CD4-positive, alpha-beta memory T cell (primary cell): ENCODE measurements around the gene TPP2. TPM values are rescaled to one million over a fixed set of nuclear protein-coding genes. Genes with fewer than 3 reads are reported as not detected.

Experiments used
- CTCF ChIA-PET: fragments of 350-600 bp; sonication (Branson Sonifier 250); formaldehyde crosslinking; loops from one replicate; lab custom pipeline; 2021; ENCODE audit warnings: inconsistent platforms; ENCODE audit not compliant: partially characterized antibody; lab: Charles Lee
- POLR2A ChIA-PET: fragments of 350-600 bp; sonication (Branson Sonifier 250); formaldehyde crosslinking; loops from one replicate; lab custom pipeline; 2021; ENCODE audit not compliant: partially characterized antibody; lab: Charles Lee
- DNase-seq, 5 donors: peaks; one replicate each; pipeline versions ENCODE4 v3.0.0 to v3.0.0-alpha.2; 2020 to 2022; ENCODE audit warnings: mixed read lengths in 1 of 5
- H3K27ac ChIP-seq: one replicate; pipeline ENCODE4 v1.7.0; 2013; ENCODE audit warnings: low read depth, low read length
- H3K27me3 ChIP-seq: 2 replicates; pipeline ENCODE4 v1.7.0; 2013; ENCODE audit warnings: mild to moderate bottlenecking, low read length, moderate library complexity; ENCODE audit not compliant: insufficient read depth
- H3K36me3 ChIP-seq: 2 replicates; pipeline ENCODE4 v1.7.0; 2013; ENCODE audit warnings: mild to moderate bottlenecking, low read length, moderate library complexity; ENCODE audit not compliant: insufficient read depth
- H3K4me1 ChIP-seq: 2 replicates; pipeline ENCODE4 v1.7.0; 2013; ENCODE audit warnings: mild to moderate bottlenecking, low read length, moderate library complexity; ENCODE audit not compliant: insufficient read depth
- H3K4me3 ChIP-seq, 2 donors: one replicate each; pipeline ENCODE4 v1.7.0; 2013; ENCODE audit warnings: low read length in 2 of 2, mild to moderate bottlenecking in 1 of 2
- H3K9me3 ChIP-seq, 2 donors: one replicate each; pipeline ENCODE4 v1.7.0; 2013; ENCODE audit warnings: low read length in 2 of 2, control low read depth in 1 of 2; ENCODE audit not compliant: control insufficient read depth in 1 of 2
- H3K27ac Mint-ChIP-seq, 7 donors: one replicate each; pipeline ENCODE4 v1.8.0; 2020 to 2021; ENCODE audit warnings: mixed read lengths in 7 of 7, mild to moderate bottlenecking in 6 of 7, inconsistent platforms in 3 of 7, moderate library complexity in 3 of 7
- H3K27me3 Mint-ChIP-seq, 2 donors: one replicate each; pipeline ENCODE4 v1.8.0; 2020 to 2021; ENCODE audit warnings: mixed read lengths in 2 of 2
- H3K36me3 Mint-ChIP-seq, 2 donors: one replicate each; pipeline ENCODE4 v1.8.0; 2020 to 2021; ENCODE audit warnings: mixed read lengths in 2 of 2, inconsistent platforms in 1 of 2, mild to moderate bottlenecking in 1 of 2
- H3K4me1 Mint-ChIP-seq, 4 donors: one replicate each; pipeline ENCODE4 v1.8.0; 2020 to 2021; ENCODE audit warnings: mixed read lengths in 4 of 4, mild to moderate bottlenecking in 1 of 4
- H3K4me3 Mint-ChIP-seq, 8 donors: one replicate each; pipeline ENCODE4 v1.8.0; 2020 to 2021; ENCODE audit warnings: mixed read lengths in 8 of 8, mild to moderate bottlenecking in 7 of 8, moderate library complexity in 6 of 8, inconsistent platforms in 3 of 8
- H3K9me3 Mint-ChIP-seq, 8 donors: one replicate each; pipeline ENCODE4 v1.8.0; 2020 to 2021; ENCODE audit warnings: mixed read lengths in 8 of 8, mild to moderate bottlenecking in 5 of 8, inconsistent platforms in 3 of 8, moderate library complexity in 1 of 8
- intact Hi-C: fragments of 100-400 bp; cut with micrococcal nuclease; formaldehyde crosslinking; loops from one replicate; pipeline ENCODE4 v1.15.1; 2023
- polyA plus RNA-seq, 2 donors: library from polyadenylated mRNA; unstranded; fragments of 300-500 nt; fragmentation: Illumina TruSeq; gene quantifications; one replicate each; pipeline ENCODE4 v1.2.3, GENCODE V29; 2021
- total RNA-seq, 2 experiments: library from RNA; stranded (reverse); gene quantifications; one replicate each; pipeline ENCODE4 v1.2.3, GENCODE V29; 2021

The TPP2 gene
- total and polyA plus RNA-seq, 4 experiments from 2014 or later: 42.8 to 117 (median 87.2) TPM

- Mint-ChIP-seq H3K27ac (no peak overlapping the region), H3K4me1 (no peaks in the 10 kb centered on the region)
- POLR2A ChIA-PET: no interaction called here
These were observed 125.0 kb downstream of the TPP2 start for GRCh38 chr13:102721800-102722231.

GRCh38 chr13:102724923-102725322, 128.1 kb downstream of the TPP2 start:
- H3K27ac Mint-ChIP-seq: no peak overlapping the region
- H3K36me3 Mint-ChIP-seq: no peaks in the 10 kb centered on the region
- no peaks in the 10 kb centered on the region for H3K4me1 ChIP-seq
- no peak overlapping the region for H3K27ac ChIP-seq
- H3K27me3 ChIP-seq: no peaks in the 10 kb centered on the region
- H3K4me1 Mint-ChIP-seq: peaks cover 0 to 3% (median under 1%) of the 10 kb centered on the region in 4 donors
- DNase-seq: peak in 1 of 5 donors; percentile 2
- peaks cover 5 to 13% of the 10 kb centered on the region in 2 donors for H3K27me3 Mint-ChIP-seq
- H3K9me3 Mint-ChIP-seq: peaks cover 0 to 3% (median 0%) of the 10 kb centered on the region in 8 donors
- ChIA-PET CTCF (interaction anchor here (0.7 to 2.6 kb wide), 7 partner anchors 34 to 145 kb away, joined by 3 to 15 read pairs (median 5); no protein-coding TSS in a partner anchor), POLR2A (interaction anchor here (1.5 kb wide), 1 partner anchor 133 kb away, joined by 4 read pairs; no protein-coding TSS in a partner anchor)
- intact Hi-C loops: no loop called here
- H3K36me3 ChIP-seq: no peaks in the 10 kb centered on the region
- H3K4me3 ChIP-seq: no peak overlapping the region
- H3K9me3 ChIP-seq: no peaks in the 10 kb centered on the region
- H3K4me3 Mint-ChIP-seq: no peak overlapping the region

More at GRCh38 chr13:102721800-102722231, 125.0 kb downstream of the TPP2 start:
- peaks cover 5 to 13% of the 10 kb centered on the region in 2 donors for H3K27me3 Mint-ChIP-seq
- H3K36me3 Mint-ChIP-seq: no peaks in the 10 kb centered on the region
- intact Hi-C loops: no loop called here
- H3K9me3 Mint-ChIP-seq: peaks cover 0 to 3% (median 0%) of the 10 kb centered on the region in 8 donors
- Histone ChIP-seq H3K4me3 (no peak overlapping the region), H3K9me3 (no peaks in the 10 kb centered on the region), H3K27me3 (no peaks in the 10 kb centered on the region), H3K4me1 (no peaks in the 10 kb centered on the region), H3K36me3 (no peaks in the 10 kb centered on the region), H3K27ac (no peak overlapping the region)
- no peak overlapping the region for H3K4me3 Mint-ChIP-seq
- CTCF ChIA-PET: interaction anchor here (1.8 kb wide), 1 partner anchor 130 kb away, joined by 5 read pairs; no protein-coding TSS in a partner anchor
- DNase-seq: no peak

GRCh38 chr13:102726430-102726829, 129.6 kb downstream of the TPP2 start:
- Mint-ChIP-seq H3K27me3 (peaks cover 7 to 13% of the 10 kb centered on the region in 2 donors), H3K9me3 (peaks cover 0 to 3% (median 0%) of the 10 kb centered on the region in 8 donors), H3K4me1 (peaks cover 0 to 3% (median under 1%) of the 10 kb centered on the region in 4 donors), H3K4me3 (no peak overlapping the region), H3K36me3 (no peaks in the 10 kb centered on the region), H3K27ac (no peak overlapping the region)
- ChIA-PET POLR2A (no interaction called here), CTCF (interaction anchor here (2.6 kb wide), 1 partner anchor 145 kb away, joined by 12 read pairs; no protein-coding TSS in a partner anchor)
- intact Hi-C loops: no loop called here
- H3K9me3 ChIP-seq: no peaks in the 10 kb centered on the region
- no peak for DNase-seq
- H3K4me1 ChIP-seq: no peaks in the 10 kb centered on the region
- no peaks in the 10 kb centered on the region for H3K36me3 ChIP-seq
- no peaks in the 10 kb centered on the region for H3K27me3 ChIP-seq
- H3K4me3 ChIP-seq: no peak overlapping the region
- no peak overlapping the region for H3K27ac ChIP-seq

Other genes with a start within 250 kb of the TPP2 start
- under 1 TPM; 0.33 to 0.35 TPM for gene FGF14, start 194.9 kb upstream of the TPP2 start, total RNA-seq
- gene FGF14, start 194.9 kb upstream of the TPP2 start, polyA plus RNA-seq: under 1 TPM in 1 of 2 donors, not detected in 1; 0.55 TPM
- not detected for gene METTL21C, start 98.1 kb downstream of the TPP2 start, total RNA-seq
- not detected for gene METTL21C, start 98.1 kb downstream of the TPP2 start, polyA plus RNA-seq
- 1 to 10 TPM; 9.2 to 9.3 TPM for gene TEX30, start 176.8 kb downstream of the TPP2 start, total RNA-seq
- gene TEX30, start 176.8 kb downstream of the TPP2 start, polyA plus RNA-seq: 10 to 100 TPM; 20.0 to 20.8 TPM
- gene POGLUT2, start 202.0 kb downstream of the TPP2 start, total RNA-seq: 1 to 10 TPM; 1.2 to 1.3 TPM
- 1 to 10 TPM in 1 of 2 donors, under 1 TPM in 1; 0.48 to 1.9 TPM for gene POGLUT2, start 202.0 kb downstream of the TPP2 start, polyA plus RNA-seq
- gene BIVM, start 202.1 kb downstream of the TPP2 start, total RNA-seq: 10 to 100 TPM in 1 of 2 experiments, 1 to 10 TPM in 1; 9.9 to 10.9 TPM
- gene BIVM, start 202.1 kb downstream of the TPP2 start, polyA plus RNA-seq: 1 to 10 TPM; 7.4 to 9.6 TPM
- gene ERCC5, start 249.0 kb downstream of the TPP2 start, total RNA-seq: 100 to 1,000 TPM; 134 to 136 TPM
- gene ERCC5, start 249.0 kb downstream of the TPP2 start, polyA plus RNA-seq: 10 to 100 TPM; 23.6 to 62.6 TPM